ENCODE data around the gene LYSET.

GRCh38 chr14:93219103-93219726, 34.1 kb downstream of the LYSET start:
- TF ChIP-seq CTCF (IDR thresholded peaks at IDR 0.05) (peak in 1 of 4 experiments; percentile 32), POLR2A (IDR thresholded peaks at IDR 0.05) (no peak), POLR2AphosphoS5 (IDR thresholded peaks at IDR 0.05) (no peak)

All from sigmoid colon (tissue), 4 donors.